OCI-LY7 (cell line): ENCODE data around the gene TMEM169.

Source experiments
- CTCF ChIP-seq: fragments of 200-600 bp; sonication (generic); conservative IDR thresholded peaks from 2 replicates; pipeline ENCODE4 v1.5.1; 2014; ENCODE audit warnings: mild to moderate bottlenecking, antibody characterized with exemption, low read length, moderate library complexity, mixed read lengths
- EZH2phosphoT487 ChIP-seq: fragments of 200-600 bp; sonication (generic); IDR thresholded peaks from 2 replicates; pipeline ENCODE4 v1.6.1; 2018; ENCODE audit warnings: low read depth, borderline replicate concordance, mild to moderate bottlenecking, mixed run types, antibody characterized with exemption, low read length, moderate library complexity, mixed read lengths

DNA sequence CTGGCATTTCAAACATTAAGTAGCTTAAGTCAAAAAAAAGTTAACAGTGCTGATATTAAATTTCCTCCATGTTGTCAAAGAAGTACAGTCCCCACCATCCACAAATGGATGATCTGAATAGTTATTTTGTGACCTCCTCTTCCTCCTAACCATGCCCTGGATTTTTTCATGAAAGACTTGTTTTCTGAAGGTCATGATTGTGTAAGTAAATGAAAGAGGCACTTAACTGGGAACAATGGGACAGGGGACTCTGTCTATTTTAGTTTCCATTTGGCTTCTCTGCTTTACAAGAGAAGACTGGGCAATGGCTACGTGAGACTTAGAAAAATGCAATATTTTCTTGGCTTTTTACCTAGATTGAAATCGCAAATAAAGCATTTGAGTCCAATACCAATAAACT is 32.3 kb upstream of the TMEM169 start:
- TF ChIP-seq CTCF, result no peak
- no peak for TF ChIP-seq EZH2phosphoT487
